Measurements from ENCODE around the gene AGR3. TPM values are rescaled to one million over a fixed set of nuclear protein-coding genes. Genes with fewer than 3 reads are reported as not detected.

AGR3 gene
- total RNA-seq, 1 experiment from 2014 or later: not detected

DNA sequence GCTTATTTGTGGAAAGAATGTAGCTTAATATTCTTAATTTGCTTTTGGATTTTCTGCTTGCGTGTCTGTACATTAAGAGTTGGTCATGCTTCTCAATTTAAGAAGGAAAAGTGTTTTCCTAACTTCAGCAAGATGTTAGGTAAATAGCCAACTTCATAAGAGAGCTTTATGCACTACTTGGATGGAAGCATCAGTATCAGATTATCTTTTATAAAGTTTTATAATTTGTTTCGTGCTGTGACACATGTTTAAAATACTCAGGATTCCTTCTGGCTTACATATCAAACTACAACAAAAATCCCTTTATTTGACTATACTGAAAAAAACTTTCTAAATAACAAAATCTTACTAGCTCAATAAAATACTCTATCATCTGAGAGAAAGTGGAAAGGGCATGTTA is 42.1 kb downstream of the AGR3 start:
- H3K27ac Mint-ChIP-seq (ENCODE audit: low read depth, unreplicated experiment): no peak overlapping the region
- ChIA-PET POLR2A (interaction anchor here (0.6 kb wide), 2 partner anchors 13 to 1088 kb away, joined by 3 read pairs; no protein-coding TSS in a partner anchor), CTCF (interaction anchor here (0.6 to 1.2 kb wide), 2 partner anchors 12 to 21 kb away, joined by 3 read pairs; no protein-coding TSS in a partner anchor)
- no peak for DNase-seq (ENCODE audit: unreplicated experiment)
- no peaks in the 10 kb centered on the region for H3K36me3 Mint-ChIP-seq (ENCODE audit: insufficient read depth, unreplicated experiment)
- H3K9me3 Mint-ChIP-seq (ENCODE audit: unreplicated experiment): no peaks in the 10 kb centered on the region
- intact Hi-C loops (cut with micrococcal nuclease): no loop called here
- BruUV-seq (replicated peaks): no TSS peak
- H3K4me3 Mint-ChIP-seq (ENCODE audit: unreplicated experiment): no peak overlapping the region
- TF ChIP-seq, protein P1, sequence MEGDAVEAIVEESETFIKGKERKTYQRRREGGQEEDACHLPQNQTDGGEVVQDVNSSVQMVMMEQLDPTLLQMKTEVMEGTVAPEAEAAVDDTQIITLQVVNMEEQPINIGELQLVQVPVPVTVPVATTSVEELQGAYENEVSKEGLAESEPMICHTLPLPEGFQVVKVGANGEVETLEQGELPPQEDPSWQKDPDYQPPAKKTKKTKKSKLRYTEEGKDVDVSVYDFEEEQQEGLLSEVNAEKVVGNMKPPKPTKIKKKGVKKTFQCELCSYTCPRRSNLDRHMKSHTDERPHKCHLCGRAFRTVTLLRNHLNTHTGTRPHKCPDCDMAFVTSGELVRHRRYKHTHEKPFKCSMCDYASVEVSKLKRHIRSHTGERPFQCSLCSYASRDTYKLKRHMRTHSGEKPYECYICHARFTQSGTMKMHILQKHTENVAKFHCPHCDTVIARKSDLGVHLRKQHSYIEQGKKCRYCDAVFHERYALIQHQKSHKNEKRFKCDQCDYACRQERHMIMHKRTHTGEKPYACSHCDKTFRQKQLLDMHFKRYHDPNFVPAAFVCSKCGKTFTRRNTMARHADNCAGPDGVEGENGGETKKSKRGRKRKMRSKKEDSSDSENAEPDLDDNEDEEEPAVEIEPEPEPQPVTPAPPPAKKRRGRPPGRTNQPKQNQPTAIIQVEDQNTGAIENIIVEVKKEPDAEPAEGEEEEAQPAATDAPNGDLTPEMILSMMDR (IDR thresholded peaks at IDR 0.05; ENCODE audit: unreplicated experiment): no peak
- H3K27me3 Mint-ChIP-seq (ENCODE audit: insufficient read depth, unreplicated experiment): no peaks in the 10 kb centered on the region
- no peaks in the 10 kb centered on the region for H3K4me1 Mint-ChIP-seq (ENCODE audit: insufficient read depth, unreplicated experiment)

DNA sequence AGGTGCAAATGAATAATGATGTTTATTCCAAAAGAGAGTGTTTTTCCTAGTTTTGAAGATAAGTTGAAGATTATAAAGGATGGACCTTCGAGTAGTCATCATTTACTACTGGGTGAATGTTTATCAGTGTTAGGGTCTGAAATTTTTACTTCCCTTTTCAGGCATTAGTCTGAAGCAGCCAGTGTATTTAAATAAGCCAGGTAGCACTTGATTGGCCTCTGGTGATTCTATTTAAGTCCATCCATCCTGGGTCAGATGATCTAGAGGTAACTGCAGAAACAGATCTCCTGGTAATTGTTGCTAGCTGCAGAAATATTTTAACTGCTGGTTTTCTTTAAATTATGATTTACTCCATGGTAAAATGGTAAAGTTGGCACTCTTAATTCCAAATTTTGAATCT is 42.9 kb downstream of the AGR3 start:
- no peak for DNase-seq (ENCODE audit: unreplicated experiment)
- H3K4me3 Mint-ChIP-seq (ENCODE audit: unreplicated experiment): no peak overlapping the region
- H3K4me1 Mint-ChIP-seq (ENCODE audit: insufficient read depth, unreplicated experiment): no peaks in the 10 kb centered on the region
- no peak overlapping the region for H3K27ac Mint-ChIP-seq (ENCODE audit: low read depth, unreplicated experiment)
- BruUV-seq (replicated peaks): no TSS peak
- CTCF ChIA-PET: interaction anchor here (1.2 kb wide), 1 partner anchor 21 kb away, joined by 3 read pairs; no protein-coding TSS in a partner anchor
- no peaks in the 10 kb centered on the region for H3K9me3 Mint-ChIP-seq (ENCODE audit: unreplicated experiment)
- no peaks in the 10 kb centered on the region for H3K27me3 Mint-ChIP-seq (ENCODE audit: insufficient read depth, unreplicated experiment)
- POLR2A ChIA-PET: interaction anchor here (0.6 kb wide), 1 partner anchor 1089 kb away, joined by 3 read pairs; no protein-coding TSS in a partner anchor
- H3K36me3 Mint-ChIP-seq (ENCODE audit: insufficient read depth, unreplicated experiment): no peaks in the 10 kb centered on the region
- TF ChIP-seq, protein P1 (IDR thresholded peaks at IDR 0.05; ENCODE audit: unreplicated experiment): no peak
- intact Hi-C loops (cut with micrococcal nuclease): no loop called here

DNA sequence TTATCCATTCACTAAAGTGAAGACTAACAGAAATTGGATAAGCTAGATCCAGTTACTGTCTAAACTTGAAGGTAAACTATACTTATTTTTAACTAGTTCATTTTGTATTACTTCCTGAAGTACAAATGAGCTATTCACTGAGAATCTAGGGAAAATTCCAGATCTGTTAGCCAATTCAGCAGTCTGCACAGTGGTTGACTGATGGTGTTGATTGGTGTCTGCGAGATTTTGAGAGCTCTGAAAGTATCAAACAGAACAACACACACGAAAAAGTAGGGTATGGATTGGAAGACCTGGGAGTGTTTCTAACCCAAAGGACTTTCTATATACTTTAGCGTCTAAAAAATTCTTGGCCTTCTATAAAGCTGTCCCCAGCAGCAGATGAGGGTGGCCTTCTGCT is 43.4 kb downstream of the AGR3 start:
- Mint-ChIP-seq H3K4me3 (ENCODE audit: unreplicated experiment) (no peak overlapping the region), H3K9me3 (ENCODE audit: unreplicated experiment) (no peaks in the 10 kb centered on the region), H3K4me1 (ENCODE audit: insufficient read depth, unreplicated experiment) (no peaks in the 10 kb centered on the region), H3K36me3 (ENCODE audit: insufficient read depth, unreplicated experiment) (no peaks in the 10 kb centered on the region), H3K27ac (ENCODE audit: low read depth, unreplicated experiment) (no peak overlapping the region), H3K27me3 (ENCODE audit: insufficient read depth, unreplicated experiment) (no peaks in the 10 kb centered on the region)
- intact Hi-C loops (cut with micrococcal nuclease): no loop called here
- DNase-seq (ENCODE audit: unreplicated experiment): no peak
- ChIA-PET POLR2A (no interaction called here), CTCF (no interaction called here)
- no TSS peak for BruUV-seq (replicated peaks)
- TF ChIP-seq, protein P1 (IDR thresholded peaks at IDR 0.05; ENCODE audit: unreplicated experiment): no peak

DNA sequence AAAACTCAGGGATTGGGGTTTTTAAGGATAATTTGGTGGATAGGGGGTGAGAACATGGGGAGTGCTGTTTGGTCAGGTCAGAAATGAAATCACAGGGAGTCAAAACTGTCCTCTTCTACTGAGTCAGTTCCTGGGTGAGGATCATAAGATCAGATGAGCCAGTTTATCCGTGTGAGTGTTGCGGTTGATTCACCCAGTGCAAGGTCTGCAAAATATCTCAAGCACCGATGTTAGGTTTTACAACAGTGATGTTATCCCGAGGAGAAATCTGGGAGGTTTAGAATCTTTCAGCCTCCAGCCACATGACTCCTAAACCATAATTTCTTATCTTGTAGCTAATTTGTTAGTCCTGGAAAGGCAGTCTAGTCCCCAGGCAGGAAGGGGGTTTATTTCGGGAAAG is 45.3 kb downstream of the AGR3 start:
- no peak overlapping the region for H3K27ac Mint-ChIP-seq (ENCODE audit: low read depth, unreplicated experiment)
- no TSS peak for BruUV-seq (replicated peaks)
- H3K4me1 Mint-ChIP-seq (ENCODE audit: insufficient read depth, unreplicated experiment): no peaks in the 10 kb centered on the region
- no peaks in the 10 kb centered on the region for H3K36me3 Mint-ChIP-seq (ENCODE audit: insufficient read depth, unreplicated experiment)
- H3K4me3 Mint-ChIP-seq (ENCODE audit: unreplicated experiment): no peak overlapping the region
- TF ChIP-seq, protein P1 (IDR thresholded peaks at IDR 0.05; ENCODE audit: unreplicated experiment): no peak
- CTCF ChIA-PET: no interaction called here
- no peak for DNase-seq (ENCODE audit: unreplicated experiment)
- H3K27me3 Mint-ChIP-seq (ENCODE audit: insufficient read depth, unreplicated experiment): no peaks in the 10 kb centered on the region
- POLR2A ChIA-PET: no interaction called here
- H3K9me3 Mint-ChIP-seq (ENCODE audit: unreplicated experiment): no peaks in the 10 kb centered on the region
- intact Hi-C loops (cut with micrococcal nuclease): no loop called here

Data from MCF 10A (cell line).